ENCODE results near the gene COL6A6.
"Not testable (repeated sequence)": the region's sequence is repeated elsewhere in the genome, so short reads cannot be mapped to it uniquely, and the experiment has no call there.

The COL6A6 gene

GRCh38 chr3:130546920-130547679 lies 30.1 kb downstream of the COL6A6 start:
- H3K4me3 ChIP-seq (ENCODE audit: low read depth, low read length), result no peak overlapping the region
- DNase-seq (ENCODE audit: low read depth), result no peak
- TF ChIP-seq CTCF (IDR thresholded peaks at IDR 0.05; ENCODE audit: low read depth, low read length, missing control alignments), result no peak

DNA sequence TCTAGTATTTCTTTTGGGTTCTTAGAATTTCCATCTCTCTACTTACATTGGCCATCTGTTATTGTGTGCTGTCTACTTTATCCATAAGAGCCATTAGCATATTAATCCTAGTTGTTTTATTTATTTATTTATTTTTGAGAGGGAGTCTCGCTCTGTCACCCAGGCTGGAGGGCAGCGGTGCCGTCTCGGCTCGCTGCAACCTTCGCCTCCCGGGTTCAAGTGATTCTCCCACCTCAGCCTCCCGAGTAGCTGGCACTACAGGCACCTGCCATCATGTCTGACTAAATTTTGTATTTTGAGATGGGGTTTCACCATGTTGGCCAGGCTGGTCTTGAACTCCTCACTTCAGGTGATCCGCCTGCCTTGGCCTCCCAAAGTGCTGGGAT lies 30.7 kb downstream of the COL6A6 start:
- DNase-seq (ENCODE audit: low read depth); H3K4me3 ChIP-seq (ENCODE audit: low read depth, low read length): not testable (repeated sequence)

DNA sequence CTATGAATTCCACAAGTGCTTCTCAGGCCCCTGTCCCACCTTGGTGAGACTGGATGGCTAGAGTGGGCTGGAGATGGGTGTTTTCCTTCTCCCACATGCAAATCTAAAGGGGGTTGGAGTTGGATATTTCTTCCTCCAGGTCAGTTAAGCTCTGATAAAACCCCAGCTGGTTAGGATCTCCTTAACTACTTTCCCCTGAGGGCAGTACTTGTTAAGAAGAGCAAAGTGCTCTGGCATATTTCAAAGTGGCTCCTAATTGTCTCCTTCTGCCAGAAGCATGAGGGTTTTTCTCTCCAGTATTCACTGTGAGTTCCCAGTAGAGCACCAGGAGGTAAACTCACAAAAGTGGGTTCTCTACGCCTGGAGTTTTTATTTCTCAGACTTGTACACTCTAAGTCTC lies 31.4 kb downstream of the COL6A6 start:
- DNase-seq (ENCODE audit: low read depth), result no peak
- no peak overlapping the region for H3K4me3 ChIP-seq (ENCODE audit: low read depth, low read length)
- TF ChIP-seq CTCF (IDR thresholded peaks at IDR 0.05; ENCODE audit: low read depth, low read length, missing control alignments), result no peak

- DNase-seq (ENCODE audit: low read depth), result no peak
- H3K4me3 ChIP-seq (ENCODE audit: low read depth, low read length), result no peak overlapping the region
- no peak for TF ChIP-seq CTCF (IDR thresholded peaks at IDR 0.05; ENCODE audit: low read depth, low read length, missing control alignments)
Observed at GRCh38 chr3:130557336-130558035, 40.5 kb downstream of the COL6A6 start.

GRCh38 chr3:130558366-130558765 lies 41.4 kb downstream of the COL6A6 start:
- no peak for DNase-seq (ENCODE audit: low read depth)
- no peak overlapping the region for H3K4me3 ChIP-seq (ENCODE audit: low read depth, low read length)
- no peak for TF ChIP-seq CTCF (IDR thresholded peaks at IDR 0.05; ENCODE audit: low read depth, low read length, missing control alignments)

GRCh38 chr3:130565224-130565623 lies 48.2 kb downstream of the COL6A6 start:
- no peak overlapping the region for H3K4me3 ChIP-seq (ENCODE audit: low read depth, low read length)
- TF ChIP-seq CTCF (IDR thresholded peaks at IDR 0.05; ENCODE audit: low read depth, low read length, missing control alignments), result no peak
- no peak for DNase-seq (ENCODE audit: low read depth)
